Measurements from ENCODE around the gene EMILIN2. TPM values are rescaled to one million over a fixed set of nuclear protein-coding genes. Genes with fewer than 3 reads are reported as not detected.

Gene EMILIN2
- total RNA-seq, 2 experiments from 2014 or later = 17.3 to 19.4 TPM

GRCh38 chr18:2879889-2880288, 33.1 kb downstream of the EMILIN2 start:
- ATAC-seq (no peak), DNase-seq (no peak)
- CTCF ChIA-PET = no interaction called here
- no peak overlapping the region for H3K27ac Mint-ChIP-seq
- H3K4me1 Mint-ChIP-seq (ENCODE audit: low read depth) = peaks cover 30% of the 10 kb centered on the region
- POLR2A ChIA-PET = interaction anchor here (1.3 kb wide), 1 partner anchor 10 kb away, joined by 3 read pairs; no protein-coding TSS in a partner anchor
- H3K27me3 Mint-ChIP-seq = no peaks in the 10 kb centered on the region
- no peak for TF ChIP-seq CTCF (IDR thresholded peaks at IDR 0.05)
- no peaks in the 10 kb centered on the region for H3K36me3 Mint-ChIP-seq (ENCODE audit: low read depth)
- no peaks in the 10 kb centered on the region for H3K9me3 Mint-ChIP-seq
- intact Hi-C loops (cut with micrococcal nuclease) = no loop called here
- H3K4me3 Mint-ChIP-seq = no peak overlapping the region

GRCh38 chr18:2880473-2880872, 33.7 kb downstream of the EMILIN2 start:
- H3K4me1 Mint-ChIP-seq (ENCODE audit: low read depth) = peaks cover 30% of the 10 kb centered on the region
- no peak overlapping the region for H3K27ac Mint-ChIP-seq
- H3K27me3 Mint-ChIP-seq = no peaks in the 10 kb centered on the region
- no peaks in the 10 kb centered on the region for H3K36me3 Mint-ChIP-seq (ENCODE audit: low read depth)
- ChIA-PET POLR2A (no interaction called here), CTCF (no interaction called here)
- no peak for DNase-seq
- no peak overlapping the region for H3K4me3 Mint-ChIP-seq
- no peak for ATAC-seq
- no peaks in the 10 kb centered on the region for H3K9me3 Mint-ChIP-seq
- intact Hi-C loops (cut with micrococcal nuclease) = no loop called here
- no peak for TF ChIP-seq CTCF (IDR thresholded peaks at IDR 0.05)

- ATAC-seq = no peak
Measured at GRCh38 chr18:2881088-2881839, 34.5 kb downstream of the EMILIN2 start.

GRCh38 chr18:2881840-2882195, 35.0 kb downstream of the EMILIN2 start:
- Mint-ChIP-seq H3K4me1 (ENCODE audit: low read depth) (peaks cover 30% of the 10 kb centered on the region), H3K36me3 (ENCODE audit: low read depth) (peaks cover 5% of the 10 kb centered on the region), H3K27me3 (no peaks in the 10 kb centered on the region), H3K27ac (peak overlapping the region; percentile 34), H3K9me3 (peaks cover 8% of the 10 kb centered on the region), H3K4me3 (peak overlapping the region; percentile 35)
- DNase-seq = peak; percentile 8
- ATAC-seq = no peak
- TF ChIP-seq CTCF (IDR thresholded peaks at IDR 0.05) = no peak
- ChIA-PET CTCF (no interaction called here), POLR2A (interaction anchor here (2.2 kb wide), 1 partner anchor 31 kb away, joined by 6 read pairs; no protein-coding TSS in a partner anchor)
- intact Hi-C loops (cut with micrococcal nuclease) = no loop called here

More at GRCh38 chr18:2881088-2881839, 34.5 kb downstream of the EMILIN2 start:
- peaks cover 30% of the 10 kb centered on the region for H3K4me1 Mint-ChIP-seq (ENCODE audit: low read depth)
- ChIA-PET CTCF (no interaction called here), POLR2A (interaction anchor here (2.2 kb wide), 1 partner anchor 32 kb away, joined by 6 read pairs; no protein-coding TSS in a partner anchor)
- no peaks in the 10 kb centered on the region for H3K36me3 Mint-ChIP-seq (ENCODE audit: low read depth)
- H3K27ac Mint-ChIP-seq = peak overlapping the region; percentile 38
- intact Hi-C loops (cut with micrococcal nuclease) = no loop called here
- peak overlapping the region; percentile 35 for H3K4me3 Mint-ChIP-seq
- DNase-seq = no peak
- TF ChIP-seq CTCF (IDR thresholded peaks at IDR 0.05) = no peak
- peaks cover 3% of the 10 kb centered on the region for H3K9me3 Mint-ChIP-seq
- H3K27me3 Mint-ChIP-seq = no peaks in the 10 kb centered on the region

- ATAC-seq (no peak), DNase-seq (no peak)
- TF ChIP-seq CTCF (IDR thresholded peaks at IDR 0.05) = no peak
- H3K36me3 Mint-ChIP-seq (ENCODE audit: low read depth) = peaks cover 7% of the 10 kb centered on the region
- no peak overlapping the region for H3K4me3 Mint-ChIP-seq
- POLR2A ChIA-PET = interaction anchor here (2.2 kb wide), 1 partner anchor 31 kb away, joined by 6 read pairs; no protein-coding TSS in a partner anchor
- no peaks in the 10 kb centered on the region for H3K27me3 Mint-ChIP-seq
- intact Hi-C loops (cut with micrococcal nuclease) = no loop called here
- peaks cover 30% of the 10 kb centered on the region for H3K4me1 Mint-ChIP-seq (ENCODE audit: low read depth)
- peak overlapping the region; percentile 34 for H3K27ac Mint-ChIP-seq
- H3K9me3 Mint-ChIP-seq = peaks cover 11% of the 10 kb centered on the region
- CTCF ChIA-PET = no interaction called here
Measured at GRCh38 chr18:2882201-2882600, 35.4 kb downstream of the EMILIN2 start.
